PC-3 (cell line): ENCODE data around the gene GATA3.

Source experiments
- EZH2 ChIP-seq: fragments of 300-600 bp; sonication (generic); IDR thresholded peaks from one replicate; pipeline ENCODE4 v1.6.1; 2017; ENCODE audit warnings: antibody characterized with exemption, mild to moderate bottlenecking, low read length; ENCODE audit not compliant: unreplicated experiment
- EZH2phosphoT487 ChIP-seq: fragments of 300-600 bp; sonication (generic); IDR thresholded peaks from 2 replicates; pipeline ENCODE4 v1.6.1; 2018; ENCODE audit warnings: mild to moderate bottlenecking, antibody characterized with exemption, low read length, borderline replicate concordance
- TF ChIP-seq, protein P1 (sequence below): fragments of 300-600 bp; sonication (generic); conservative IDR thresholded peaks from 2 replicates; pipeline ENCODE4 v1.5.1; 2017; ENCODE audit warnings: antibody characterized with exemption, low read depth, mild to moderate bottlenecking, low read length

DNA sequence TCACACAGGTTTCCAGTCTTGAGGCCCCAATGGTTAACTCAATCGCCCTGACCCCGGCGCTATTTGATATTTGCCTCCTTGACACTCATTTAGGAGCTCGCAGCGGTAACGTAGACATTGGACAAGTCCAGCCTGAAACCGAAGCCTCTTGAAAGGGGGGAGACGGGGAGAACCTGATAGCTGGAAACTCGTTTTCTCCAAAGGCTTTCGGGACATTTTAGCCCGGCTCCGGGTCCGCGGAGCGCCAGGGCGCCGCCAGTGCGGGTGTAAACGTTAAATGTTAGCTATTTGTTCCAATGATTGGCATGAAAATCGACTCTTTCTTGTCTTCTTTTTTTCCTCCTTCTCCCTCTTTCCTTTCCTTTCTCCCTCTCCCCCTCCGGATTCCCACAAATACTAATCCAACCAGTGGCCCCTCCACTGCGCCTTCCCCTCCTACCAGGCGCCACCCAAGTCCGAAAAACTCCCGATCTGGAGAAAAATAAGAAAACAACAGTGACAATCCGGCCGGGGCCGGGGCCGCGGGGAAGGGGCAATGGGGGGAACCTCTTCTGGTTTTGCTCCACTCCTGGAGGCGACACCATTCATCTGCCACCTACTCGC lies 17.2 kb upstream of the GATA3 start:
- TF ChIP-seq, protein P1, sequence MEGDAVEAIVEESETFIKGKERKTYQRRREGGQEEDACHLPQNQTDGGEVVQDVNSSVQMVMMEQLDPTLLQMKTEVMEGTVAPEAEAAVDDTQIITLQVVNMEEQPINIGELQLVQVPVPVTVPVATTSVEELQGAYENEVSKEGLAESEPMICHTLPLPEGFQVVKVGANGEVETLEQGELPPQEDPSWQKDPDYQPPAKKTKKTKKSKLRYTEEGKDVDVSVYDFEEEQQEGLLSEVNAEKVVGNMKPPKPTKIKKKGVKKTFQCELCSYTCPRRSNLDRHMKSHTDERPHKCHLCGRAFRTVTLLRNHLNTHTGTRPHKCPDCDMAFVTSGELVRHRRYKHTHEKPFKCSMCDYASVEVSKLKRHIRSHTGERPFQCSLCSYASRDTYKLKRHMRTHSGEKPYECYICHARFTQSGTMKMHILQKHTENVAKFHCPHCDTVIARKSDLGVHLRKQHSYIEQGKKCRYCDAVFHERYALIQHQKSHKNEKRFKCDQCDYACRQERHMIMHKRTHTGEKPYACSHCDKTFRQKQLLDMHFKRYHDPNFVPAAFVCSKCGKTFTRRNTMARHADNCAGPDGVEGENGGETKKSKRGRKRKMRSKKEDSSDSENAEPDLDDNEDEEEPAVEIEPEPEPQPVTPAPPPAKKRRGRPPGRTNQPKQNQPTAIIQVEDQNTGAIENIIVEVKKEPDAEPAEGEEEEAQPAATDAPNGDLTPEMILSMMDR = no peak
- TF ChIP-seq EZH2 = no peak
- no peak for TF ChIP-seq EZH2phosphoT487
